GM19467 (cell line): ENCODE data around the gene CABP2.

ENCODE experiments used
- ATAC-seq: cut with Tn5 transposase; IDR thresholded peaks from one replicate; pipeline ENCODE4 v1.9.1; 2021; ENCODE audit warnings: mild to moderate bottlenecking, moderate library complexity; ENCODE audit not compliant: unreplicated experiment

The CABP2 gene

DNA sequence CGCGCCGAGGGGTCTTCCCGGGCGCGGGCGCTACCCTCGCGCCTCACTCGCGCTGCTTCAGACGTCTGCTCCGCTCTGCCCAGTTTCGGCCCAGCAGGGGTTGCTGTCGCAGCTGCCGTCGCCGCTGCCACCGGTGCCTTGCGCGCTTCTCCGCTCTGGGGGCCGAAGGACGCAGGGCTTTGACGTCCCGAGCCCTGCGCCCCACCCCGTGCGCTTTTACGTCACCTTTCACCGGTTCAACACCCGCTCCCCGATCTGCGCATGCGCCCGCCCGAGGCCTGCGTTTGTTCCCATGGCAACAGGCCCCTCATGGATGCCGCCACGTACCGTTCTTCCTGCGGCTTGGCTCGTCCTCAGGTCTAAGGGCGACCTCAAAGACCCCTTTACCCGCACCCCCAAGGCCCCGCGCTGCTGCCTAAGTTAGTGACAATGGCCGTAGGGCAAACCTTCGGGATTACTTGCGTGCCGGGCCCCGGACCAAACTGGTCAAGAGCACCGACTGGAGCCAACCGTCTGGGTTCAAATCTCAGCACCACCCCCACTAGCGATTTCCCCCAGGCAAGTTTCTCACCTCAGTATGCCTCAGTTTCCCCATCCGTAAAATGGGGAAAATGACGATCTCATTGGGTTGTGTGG lies 14.6 kb downstream of the CABP2 start:
- peak; percentile 36 for ATAC-seq

DNA sequence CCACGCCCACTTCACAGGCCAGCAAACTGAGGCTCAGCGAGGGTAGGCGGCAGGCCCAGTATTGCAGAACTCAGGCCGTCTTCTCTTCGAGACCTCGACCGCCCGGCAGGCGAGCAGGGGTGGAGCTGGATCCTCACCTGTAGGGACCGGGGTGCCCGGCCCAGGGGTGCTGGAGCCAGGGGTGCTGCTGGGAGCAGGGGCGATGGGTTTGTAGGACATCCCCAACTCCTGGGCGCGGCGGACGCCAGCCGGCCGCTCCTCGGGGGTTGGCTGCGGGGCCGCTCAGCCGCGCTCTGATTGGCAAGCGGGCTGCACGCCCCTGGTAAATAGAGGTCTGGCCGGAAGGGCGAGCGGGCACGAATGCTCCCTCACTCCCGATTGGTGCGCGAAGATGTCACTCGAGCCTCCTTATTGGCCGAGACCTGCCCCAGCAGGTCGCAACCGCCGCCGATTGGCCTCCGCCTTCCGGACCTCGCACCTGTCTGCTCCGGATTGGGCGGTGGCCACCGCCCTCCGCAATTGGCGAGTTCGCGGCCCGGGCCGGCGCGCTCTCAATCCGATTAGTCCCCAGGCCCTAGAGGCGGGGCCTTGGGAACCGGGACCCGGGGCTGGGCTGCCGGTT lies 15.3 kb downstream of the CABP2 start, which contains the start of gene CDK2AP2:
TSS of gene CDK2AP2 (minus strand) at position 299 of the 622 bp plus-strand sequence. CDS start at position 219, 80 bp downstream.
- peak; percentile 72 for ATAC-seq

DNA sequence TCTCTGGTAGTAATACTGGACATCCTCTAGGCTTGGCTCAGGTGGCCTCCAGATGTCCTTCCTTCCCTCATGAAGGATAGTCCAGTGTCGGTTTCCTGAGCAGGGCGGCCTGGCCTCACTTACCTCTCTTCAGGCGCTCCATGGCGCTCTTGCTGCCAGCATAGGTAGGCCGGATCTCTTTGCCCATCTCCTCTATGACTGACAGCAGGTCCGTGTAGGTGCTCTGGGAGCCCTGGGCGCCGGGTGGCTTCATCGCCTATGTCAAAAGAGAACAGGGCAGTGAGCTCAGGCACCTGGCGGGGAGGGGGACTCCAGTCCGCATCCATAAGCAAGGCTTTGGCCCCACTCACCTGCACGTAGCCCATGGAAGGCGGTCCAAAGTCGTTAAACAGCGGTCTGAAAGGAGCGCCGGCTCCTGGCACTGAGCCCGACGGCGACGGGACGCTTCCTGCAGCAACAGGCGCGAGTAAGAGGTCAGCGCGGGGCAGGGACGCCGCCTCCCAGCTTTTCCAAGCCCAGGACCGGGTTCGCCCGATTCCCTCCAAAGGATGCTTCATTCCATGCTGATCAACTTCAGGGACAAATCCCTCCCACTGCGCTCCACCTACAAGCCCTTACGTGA lies 15.9 kb downstream of the CABP2 start:
- ATAC-seq, result no peak

DNA sequence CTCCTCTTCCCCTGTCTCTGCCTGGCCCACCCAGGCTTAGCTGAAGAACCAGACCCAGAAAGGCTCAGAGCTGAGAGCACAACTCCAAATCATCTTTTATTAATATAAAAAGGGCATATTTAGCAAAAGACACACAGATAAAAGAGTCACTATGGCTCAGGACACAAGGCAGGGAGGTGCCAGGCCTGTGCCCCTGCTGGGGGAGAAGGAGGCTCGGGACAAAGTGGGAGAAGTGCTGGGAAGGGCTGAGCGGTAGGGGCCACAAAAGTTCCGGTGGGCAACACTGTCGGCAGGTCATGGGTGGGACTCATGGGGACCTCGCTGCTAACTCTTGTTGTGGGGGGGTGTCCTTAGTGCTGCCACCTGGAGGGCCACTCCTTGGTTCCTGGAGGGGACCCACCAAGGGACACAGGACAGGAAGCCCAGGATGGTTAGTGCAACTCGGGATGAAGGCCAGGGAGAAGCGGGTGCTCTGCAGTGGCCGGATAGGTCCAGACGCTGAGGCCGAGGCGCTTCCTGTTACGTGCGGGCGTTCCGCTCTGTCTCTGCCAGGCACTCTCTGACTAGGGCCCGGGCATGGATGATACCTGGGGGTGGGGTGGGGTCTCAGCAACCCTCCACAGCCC lies 16.7 kb downstream of the CABP2 start:
- no peak for ATAC-seq

DNA sequence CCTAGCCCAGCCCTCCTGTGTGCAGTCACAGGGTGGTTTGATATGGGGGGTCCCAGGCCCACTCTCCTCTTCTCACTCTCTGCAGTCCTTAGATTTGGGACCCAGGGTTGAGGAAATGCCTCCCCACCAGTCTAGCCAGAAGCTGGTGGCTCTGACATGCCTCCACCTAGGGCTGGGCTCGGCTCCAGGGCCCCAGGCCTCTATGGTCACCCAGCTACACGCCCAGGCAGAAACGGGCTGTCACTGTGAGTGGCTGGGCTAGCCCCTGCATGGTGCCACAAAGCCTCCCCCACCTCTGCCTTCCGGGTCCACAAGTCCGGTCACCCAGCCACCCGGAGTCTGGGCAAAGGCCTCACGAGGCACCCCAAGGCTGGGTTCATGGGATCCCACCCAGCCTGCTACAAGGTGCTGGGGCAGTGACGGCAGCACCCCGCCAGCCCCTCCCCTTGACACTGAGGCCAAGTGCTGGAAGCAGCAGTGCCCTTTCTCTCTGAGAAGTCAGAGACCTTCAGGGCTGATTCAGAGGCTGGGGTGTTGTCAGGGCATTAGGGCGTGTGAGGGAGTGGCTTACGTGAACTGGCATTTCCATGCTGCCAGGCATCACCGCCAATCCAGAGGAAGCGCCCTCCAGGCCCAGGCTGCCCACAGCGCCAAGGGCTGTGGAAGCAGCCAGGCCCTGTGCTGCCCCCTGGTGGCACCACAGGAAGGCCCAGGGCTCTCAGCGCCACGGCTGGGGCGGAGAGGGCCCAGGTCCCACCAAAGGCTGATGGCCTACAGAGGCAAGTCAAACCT lies 17.4 kb downstream of the CABP2 start:
- ATAC-seq, result no peak

DNA sequence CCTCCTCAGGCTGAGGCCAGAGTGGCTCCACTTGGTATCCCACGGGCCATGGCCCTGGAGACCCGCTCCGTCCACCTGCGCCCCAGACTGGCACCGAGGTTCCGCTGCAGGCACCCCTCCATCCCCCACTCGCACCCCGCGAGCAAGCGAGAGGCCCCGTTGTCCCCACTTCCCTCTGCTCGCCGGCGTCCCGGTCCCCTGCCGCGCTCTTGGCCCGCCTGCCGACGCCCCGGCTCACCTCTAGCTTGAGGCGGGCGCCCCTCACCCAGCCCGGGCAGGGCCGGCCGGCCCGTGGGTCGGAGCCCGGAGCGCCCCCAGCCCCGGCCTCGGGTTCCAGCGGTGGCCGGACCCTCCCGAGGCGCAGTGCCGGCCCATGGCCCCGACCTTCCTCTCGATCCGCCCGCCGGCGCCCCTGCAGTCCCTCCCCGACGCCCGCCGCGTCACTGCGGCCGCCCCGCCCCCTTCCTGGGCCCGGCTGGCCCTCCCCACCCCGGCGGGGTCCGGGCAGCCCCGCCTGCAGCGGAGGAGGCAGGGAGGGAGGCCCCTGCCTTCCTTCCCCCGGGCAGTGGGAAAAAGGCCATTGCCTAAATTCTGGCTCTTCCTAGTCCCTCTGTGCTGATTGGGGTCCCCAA lies 18.2 kb downstream of the CABP2 start, which contains the start of gene PITPNM1:
TSS of gene PITPNM1 (minus strand) at position 414 of the 632 bp plus-strand sequence. CDS start 1,183 bp downstream, outside the sequence.
- ATAC-seq, result no peak

DNA sequence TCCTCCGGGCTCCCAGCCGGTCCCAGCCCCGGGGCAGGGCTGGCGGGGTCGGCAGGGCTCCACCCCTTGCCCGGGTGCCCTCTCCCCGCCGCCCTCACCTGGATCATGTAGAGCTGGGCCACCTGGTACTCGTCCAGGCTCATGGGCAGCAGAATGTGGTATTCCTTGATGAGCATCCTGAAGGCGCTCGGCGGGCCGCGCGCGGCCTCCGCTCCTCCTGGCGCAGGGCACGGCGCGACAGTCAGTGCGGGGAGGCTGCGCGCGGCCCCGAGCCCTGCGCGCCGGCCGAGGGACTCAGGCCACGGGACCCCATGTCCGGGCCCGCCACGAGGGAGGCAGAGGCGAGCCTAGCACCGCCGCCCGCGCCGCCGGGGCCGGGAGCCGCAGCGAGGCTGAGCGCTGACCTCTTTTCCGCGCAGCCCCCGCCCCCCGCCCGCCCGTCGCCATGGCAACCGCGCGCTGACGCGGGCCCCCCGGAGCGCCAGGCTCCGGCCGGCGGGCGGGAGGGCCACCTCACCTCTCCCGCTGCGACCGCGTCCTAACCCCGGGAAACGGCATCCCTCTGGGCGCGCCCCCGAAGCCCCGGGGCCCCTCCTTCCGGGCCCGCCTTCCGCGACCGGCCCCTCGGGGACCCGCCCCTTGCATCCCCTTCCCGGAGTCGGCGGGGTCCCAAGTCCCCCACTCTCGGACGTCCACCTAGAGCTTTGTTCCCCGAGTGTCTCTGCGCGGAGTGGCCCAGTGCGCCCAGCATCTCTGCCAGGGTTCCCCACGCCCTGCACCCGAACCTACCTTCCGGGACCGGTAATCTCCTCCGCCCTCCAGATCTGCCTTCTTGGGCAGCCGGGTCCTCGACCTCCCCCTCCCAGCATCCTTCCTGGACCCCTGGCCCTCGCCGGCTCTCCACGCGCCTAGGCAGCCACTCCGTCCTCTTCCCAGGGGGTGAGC lies 19.0 kb downstream of the CABP2 start:
- no peak for ATAC-seq

DNA sequence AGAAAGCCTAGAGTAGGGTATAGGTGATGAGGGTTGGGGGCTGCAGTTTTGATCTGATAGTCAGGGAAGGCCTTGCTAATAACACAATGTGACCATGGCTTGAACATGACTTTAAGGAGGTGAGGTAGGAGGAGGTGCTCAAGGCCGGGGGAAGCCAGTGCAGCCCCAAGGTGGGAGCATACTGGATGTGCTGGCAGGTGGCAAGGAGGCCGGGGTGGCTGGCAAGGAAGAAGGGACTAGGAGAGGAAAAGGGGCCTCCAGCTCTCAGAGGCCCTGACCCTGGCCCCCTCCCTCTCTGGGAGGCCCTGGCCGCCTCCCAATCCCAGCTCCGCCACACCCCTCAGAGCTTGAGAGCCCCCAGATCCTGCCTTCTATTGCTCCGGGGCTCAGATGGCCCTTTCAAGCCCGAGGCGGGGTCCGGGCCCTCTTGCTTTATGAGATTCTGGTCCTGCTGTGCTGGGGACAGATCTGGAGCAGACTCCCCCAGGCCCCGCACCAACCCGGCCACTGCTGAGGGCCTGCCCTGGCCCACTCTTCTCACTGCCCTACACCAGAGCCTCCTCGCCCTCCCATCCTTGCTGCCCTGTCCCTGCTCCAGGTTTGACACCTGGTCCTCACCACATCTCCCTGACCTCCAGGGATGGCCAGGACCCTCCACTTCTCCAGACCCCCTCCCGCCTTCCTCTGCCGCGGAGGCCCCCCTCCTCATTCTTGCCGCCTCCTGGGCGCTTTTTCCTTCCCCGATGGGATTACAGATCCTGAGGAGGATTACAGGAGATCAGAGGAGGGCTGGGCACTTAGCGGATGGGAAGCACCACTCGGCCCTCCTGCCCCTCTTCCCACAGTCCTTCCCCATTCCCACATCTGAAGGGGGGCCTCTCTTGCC lies 19.9 kb downstream of the CABP2 start:
- ATAC-seq, result no peak

DNA sequence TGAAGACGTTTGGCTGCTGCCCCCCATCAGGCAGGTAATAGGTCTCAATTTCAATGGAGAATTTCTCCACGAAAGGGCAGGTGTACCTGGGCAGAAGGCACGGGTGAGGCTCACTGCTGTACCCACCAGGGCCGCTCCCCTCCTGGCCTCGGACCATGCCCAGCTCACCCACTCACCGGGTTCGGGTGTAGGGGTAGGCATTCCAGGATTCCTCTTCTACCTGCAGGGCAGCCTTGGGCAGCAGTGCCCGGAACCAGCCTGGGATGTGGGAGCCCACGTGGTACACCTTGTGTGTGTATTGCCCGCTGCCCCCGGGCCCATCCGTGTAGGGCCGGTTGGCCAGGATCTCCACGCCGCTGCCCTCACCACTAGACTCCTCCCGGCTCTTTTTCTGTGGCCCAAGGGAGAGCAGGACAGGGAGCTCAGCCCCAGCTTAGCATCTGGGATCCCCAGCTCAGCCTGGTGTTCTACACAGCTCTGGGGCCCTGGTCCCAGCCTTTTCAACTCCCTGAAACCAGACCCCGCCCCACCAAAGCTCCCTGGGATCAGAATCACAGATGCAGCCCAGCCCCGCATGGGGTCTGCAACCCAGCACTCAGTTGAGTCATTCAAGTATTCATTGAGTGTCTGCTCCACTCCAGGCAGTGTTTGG lies 20.8 kb downstream of the CABP2 start:
- no peak for ATAC-seq

DNA sequence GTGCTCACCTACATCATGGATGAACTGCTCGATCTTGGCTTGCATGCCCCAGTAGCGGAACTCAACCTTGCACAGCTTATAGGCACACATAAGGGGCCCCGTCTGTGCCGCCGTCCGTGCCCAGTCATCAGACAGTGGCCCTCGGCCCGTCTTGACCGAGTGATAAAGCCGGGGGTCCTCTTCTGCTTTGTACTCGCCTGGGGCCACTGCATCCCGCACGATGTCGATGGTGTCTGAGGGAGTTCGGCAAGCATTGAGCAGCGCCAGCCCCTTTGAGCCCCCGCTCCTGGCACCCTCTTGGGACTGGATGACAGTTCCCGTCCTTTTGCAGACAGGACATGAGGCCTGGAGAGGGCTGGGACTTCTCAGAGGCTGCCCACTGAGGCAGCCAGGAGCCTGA lies 21.4 kb downstream of the CABP2 start:
- no peak for ATAC-seq

DNA sequence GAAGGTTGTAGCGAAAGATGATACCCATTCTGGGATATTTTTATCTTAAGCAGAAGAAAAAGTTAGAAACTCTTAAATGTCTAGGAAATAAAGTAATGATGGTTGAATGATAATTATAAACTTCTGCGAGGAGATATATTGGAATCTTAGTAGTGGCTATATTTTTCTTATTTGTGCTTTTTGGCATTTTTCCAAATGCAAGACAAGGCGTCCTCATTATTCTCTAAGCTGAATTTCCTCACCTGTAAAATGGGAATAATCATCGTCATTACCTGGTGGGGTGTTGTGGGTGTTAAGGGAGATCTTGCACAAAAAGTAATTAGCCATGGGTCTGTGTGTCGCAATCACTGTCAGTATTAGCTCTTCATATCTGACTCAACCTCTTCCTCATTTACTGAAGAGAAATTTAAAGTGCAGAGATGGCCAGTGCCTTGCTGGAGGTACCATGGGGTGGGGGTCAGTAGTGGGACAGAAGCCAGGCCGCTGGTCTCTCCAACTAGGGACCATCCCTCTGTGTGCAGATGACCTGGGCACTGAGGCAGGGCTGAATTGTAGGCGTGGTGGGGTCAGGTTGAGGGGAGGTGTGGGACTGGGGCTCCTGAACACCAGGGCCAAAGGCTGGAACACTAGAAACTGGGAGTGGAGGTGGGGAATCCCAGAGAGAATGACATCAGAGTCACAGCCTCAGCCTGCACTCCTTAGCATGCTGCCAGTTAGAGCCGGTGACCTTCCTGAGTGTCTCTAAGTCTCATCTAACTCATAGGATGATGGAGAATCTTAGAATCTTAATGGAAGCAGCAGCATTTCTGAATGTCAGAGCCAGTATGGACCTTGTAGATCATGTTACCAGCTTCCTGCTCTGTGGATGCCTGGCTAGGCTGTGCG lies 22.2 kb downstream of the CABP2 start:
- no peak for ATAC-seq

DNA sequence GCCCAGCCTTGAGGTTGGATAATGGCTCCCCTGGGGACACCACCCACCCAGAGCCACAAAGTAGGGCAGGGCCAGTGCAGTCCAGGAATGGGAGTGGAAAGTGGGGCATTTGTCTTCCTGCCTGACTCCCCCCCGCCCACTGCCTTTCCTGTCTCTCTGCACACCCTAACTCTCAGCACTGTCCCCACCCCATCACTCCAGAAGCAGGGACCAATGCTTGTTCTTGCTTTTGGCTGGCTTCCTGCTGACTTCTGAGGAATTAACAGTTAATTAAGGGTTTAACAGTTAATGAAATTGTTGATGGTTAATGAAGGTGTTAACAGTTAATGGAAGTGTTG lies 22.8 kb downstream of the CABP2 start:
- no peak for ATAC-seq

DNA sequence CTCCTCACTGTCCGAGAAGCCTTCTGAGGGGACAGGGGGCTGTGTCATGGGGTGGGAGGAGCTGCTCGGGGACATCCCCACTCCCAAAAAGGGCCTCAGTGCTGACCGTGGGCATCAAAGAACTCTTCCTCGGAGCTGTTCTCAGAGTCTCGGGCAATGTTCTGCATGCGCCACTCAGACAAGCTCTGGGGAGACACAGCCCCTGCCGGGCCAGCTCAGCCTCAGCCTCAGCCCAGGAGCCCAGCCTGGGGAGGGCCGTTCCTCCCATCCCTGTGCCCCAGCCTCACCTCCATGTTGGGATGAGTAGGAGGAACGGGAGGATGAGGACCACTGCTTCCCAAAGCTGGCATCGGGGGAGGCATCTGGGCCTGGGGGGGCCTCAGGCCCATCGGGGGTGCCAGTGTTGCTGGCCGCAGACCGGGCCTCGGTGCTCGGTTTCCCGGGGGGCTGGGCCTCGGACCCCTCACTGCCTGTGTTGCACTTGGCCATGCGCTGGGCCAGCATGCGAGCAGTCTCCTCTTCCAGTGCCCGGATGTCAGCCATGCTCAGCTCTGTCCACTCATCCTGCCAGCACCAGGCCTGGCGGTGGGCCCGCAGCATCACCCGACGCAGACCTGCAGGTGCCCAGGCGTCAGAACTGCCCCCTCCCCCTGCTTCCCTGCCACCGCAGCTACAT lies 23.3 kb downstream of the CABP2 start:
- no peak for ATAC-seq

DNA sequence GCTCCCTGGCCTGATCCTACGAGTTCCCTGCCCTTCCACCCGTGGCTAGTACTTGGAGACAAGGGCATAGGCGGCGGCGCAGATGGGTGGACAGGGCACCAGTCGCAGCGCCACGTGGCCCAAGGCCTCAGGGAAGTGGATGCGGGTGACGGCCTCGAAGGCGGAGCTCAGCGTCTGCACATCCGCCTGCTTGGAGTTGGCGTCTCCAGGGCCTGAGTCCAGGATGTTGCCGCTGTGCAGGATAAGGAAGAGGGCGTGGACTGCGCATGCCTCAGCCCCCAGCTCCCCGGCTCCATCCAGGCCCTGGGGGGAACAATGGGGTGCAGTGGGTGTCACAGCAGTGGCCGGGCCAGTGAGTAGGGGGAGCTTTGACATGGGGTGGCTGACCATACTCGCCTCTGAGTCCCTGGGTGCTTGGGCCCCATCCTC lies 24.7 kb downstream of the CABP2 start:
- ATAC-seq, result no peak

DNA sequence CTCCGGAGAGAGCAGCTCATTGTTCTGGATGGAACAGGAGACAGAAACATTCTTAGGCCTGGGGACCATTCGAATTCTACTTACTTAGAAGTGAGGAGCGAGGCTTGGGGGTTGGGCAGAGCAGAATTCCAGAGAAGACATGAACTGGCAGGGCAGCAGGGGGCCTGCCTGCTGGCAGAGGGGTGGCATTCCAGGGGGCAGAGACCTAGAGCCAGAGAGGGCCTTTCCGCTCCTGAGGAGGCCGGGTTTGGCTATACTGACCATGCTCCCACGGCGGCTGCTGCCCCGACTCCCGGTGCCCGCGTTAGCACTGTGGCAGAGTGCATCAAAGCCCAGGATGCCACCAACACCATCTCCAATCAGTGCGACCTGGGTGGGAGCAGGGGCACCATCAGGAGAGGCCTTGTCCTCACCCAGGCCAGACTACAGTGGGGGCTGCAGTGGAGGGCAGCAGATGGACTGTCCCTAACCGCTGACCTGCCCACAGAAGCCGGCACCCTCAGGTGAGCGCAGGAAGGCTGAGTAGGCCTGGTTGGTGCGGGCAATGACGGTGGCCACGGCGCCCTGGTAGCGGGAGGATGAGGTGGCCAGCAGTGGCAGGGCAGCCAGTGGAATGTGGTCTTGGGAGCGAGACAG lies 25.5 kb downstream of the CABP2 start:
- no peak for ATAC-seq

DNA sequence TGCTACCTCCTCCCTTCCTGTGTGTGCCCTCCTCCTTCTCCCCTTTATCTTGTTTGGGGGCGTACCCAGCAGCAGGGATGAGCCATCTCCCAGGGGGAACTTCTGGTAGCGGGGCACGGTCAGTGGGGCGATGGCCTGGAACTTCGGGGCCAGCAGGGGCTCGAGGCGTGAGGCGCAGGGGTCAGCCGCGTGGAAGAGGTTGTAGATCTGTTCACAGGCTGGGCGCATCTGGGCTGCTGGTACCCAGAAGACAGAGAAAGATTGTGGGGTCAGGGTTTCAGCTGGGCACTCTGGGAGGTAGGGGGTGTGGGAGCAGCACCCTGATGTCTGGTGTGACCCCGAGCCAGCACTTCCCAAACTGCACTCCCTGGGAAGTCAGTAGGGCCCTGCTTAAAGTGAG lies 27.1 kb downstream of the CABP2 start:
- no peak for ATAC-seq
